ENCODE results near the gene PPARG. TPM values are rescaled to one million over a fixed set of nuclear protein-coding genes. Genes with fewer than 3 reads are reported as not detected.

Gene PPARG
- total and polyA plus RNA-seq, 2 of the 13 experiments (the other 11 are each of a cell fraction or from before 2014, with no cell fraction given): 13.9 to 58.3 TPM

GRCh38 chr3:12273045-12273695, 15.7 kb upstream of the PPARG start:
- Histone ChIP-seq H3K4me3 (replicated peaks in 1 of 3; ENCODE audit: insufficient read depth in 1 of 3, low read depth in 2 of 3, low read length in 3 of 3) (no peak overlapping the region), H3K36me3 (replicated peaks in 1 of 2; ENCODE audit: control insufficient read depth in 1 of 2, insufficient read depth in 2 of 2, low read length in 2 of 2) (no peaks in the 10 kb centered on the region), H2AFZ (ENCODE audit: low read length) (no peak overlapping the region), H3K9ac (ENCODE audit: insufficient read depth, low read depth, low read length) (no peak overlapping the region), H3K9me3 (ENCODE audit: low read length) (no peaks in the 10 kb centered on the region), H3K4me1 (ENCODE audit: insufficient read depth, low read length) (no peaks in the 10 kb centered on the region), H3K27ac (ENCODE audit: extremely low read length, insufficient read depth, low read length) (no peak overlapping the region), H4K20me1 (ENCODE audit: insufficient read depth, low read length) (no peaks in the 10 kb centered on the region), H3K4me2 (ENCODE audit: low read depth, low read length) (no peak overlapping the region), H3K27me3 (ENCODE audit: control insufficient read depth in 1 of 2, insufficient read depth in 2 of 2, low read length in 2 of 2) (peaks cover 0 to 5% of the 10 kb centered on the region in 2 experiments; a peak in 2 of 5 replicates), H3K79me2 (ENCODE audit: insufficient read depth, low read length) (no peaks in the 10 kb centered on the region)
- in situ Hi-C loops (cut with HindIII; ENCODE audit: extremely low pct_ligation_motif_present, low pct_unique_long_range_greater_than_20kb): no loop called here
- TF ChIP-seq ZHX2 (IDR thresholded peaks at IDR 0.05; ENCODE audit: low read depth) (no peak), ZHX2 (CRISPR knock-in tag; IDR thresholded peaks at IDR 0.05; ENCODE audit: borderline replicate concordance) (no peak), ZNF333 (CRISPR knock-in tag; IDR thresholded peaks at IDR 0.05; ENCODE audit: borderline replicate concordance) (no peak), MBNL3 (CRISPR knock-in tag; conservative IDR thresholded peaks at IDR 0.05) (no peak), NRL (CRISPR knock-in tag; IDR thresholded peaks at IDR 0.05; ENCODE audit: borderline replicate concordance) (no peak), ZNF20 (CRISPR knock-in tag; IDR thresholded peaks at IDR 0.05) (no peak)
- ChIA-PET POLR2A (no interaction called here), CTCF (ENCODE audit: low intra/inter-chr PET ratio, low total read pairs) (no interaction called here)
- DNase-seq (ENCODE audit: low spot score) (no peak), FAIRE-seq (no peak), ATAC-seq (no peak)
- WGBS (ENCODE audit: low lambda C conversion rate): 0% methylated on average over 2 of the region's 2 CpGs
- intact Hi-C loops (cut with micrococcal nuclease; ENCODE audit: unreplicated experiment): no loop called here
- no TSS peak for BruUV-seq (replicated peaks)

Measured in HepG2 (cell line).